ENCODE data around the gene RCAN1. TPM values are rescaled to one million over a fixed set of nuclear protein-coding genes. Genes with fewer than 3 reads are reported as not detected.

RCAN1 gene
- total and polyA plus RNA-seq, 9 of the 15 experiments (the other 6 are each of a cell fraction or from before 2014, with no cell fraction given) = 4.4 to 16.5 (median 12.3) TPM

- TF ChIP-seq MNT (conservative IDR thresholded peaks at IDR 0.05) = no peak
- no peak for TF ChIP-seq PCBP2 (IDR thresholded peaks at IDR 0.05; ENCODE audit: low read depth, low read length, poor library complexity, severe bottlenecking)
- TF ChIP-seq SREBF2 (CRISPR knock-in tag; IDR thresholded peaks at IDR 0.05) = no peak
- no peak for TF ChIP-seq SMAD3 (CRISPR knock-in tag; conservative IDR thresholded peaks at IDR 0.05)
- TF ChIP-seq ZBED1 (IDR thresholded peaks at IDR 0.05) = no peak
- TF ChIP-seq FOXM1 (IDR thresholded peaks at IDR 0.05; ENCODE audit: low read depth) = no peak
- no peak for TF ChIP-seq FOXM1 (CRISPR knock-in tag; IDR thresholded peaks at IDR 0.05; ENCODE audit: low read depth)
- peak; percentile 46; the same call in 1 of the 2 replicates for TF ChIP-seq TFAP4 (CRISPR knock-in tag; IDR thresholded peaks at IDR 0.05; ENCODE audit: borderline replicate concordance)
- no peak for TF ChIP-seq ETS2 (tag; IDR thresholded peaks at IDR 0.05; ENCODE audit: borderline replicate concordance, poor library complexity, severe bottlenecking)
- no peak for TF ChIP-seq ZNF134 (CRISPR knock-in tag; conservative IDR thresholded peaks at IDR 0.05)
- TF ChIP-seq KDM4B (IDR thresholded peaks at IDR 0.05; ENCODE audit: borderline replicate concordance in 2 of 2, low read depth in 1 of 2) = no peak
- TF ChIP-seq CHAMP1 (IDR thresholded peaks at IDR 0.05) = no peak
- no peak for TF ChIP-seq ZBTB33 (CRISPR knock-in tag; IDR thresholded peaks at IDR 0.05)
- TF ChIP-seq ATF4 (CRISPR knock-in tag; IDR thresholded peaks at IDR 0.05) = no peak
- no peak for TF ChIP-seq BCOR (IDR thresholded peaks at IDR 0.05)
- TF ChIP-seq CBFA2T3 (IDR thresholded peaks at IDR 0.05) = no peak
- TF ChIP-seq SPI1 (IDR thresholded peaks at IDR 0.05; ENCODE audit: borderline replicate concordance, low read depth, low read length) = no peak
- TF ChIP-seq CC2D1A (IDR thresholded peaks at IDR 0.05) = peak; percentile 28; the same call in 1 of the 2 replicates
- TF ChIP-seq ZSCAN32 (CRISPR knock-in tag; IDR thresholded peaks at IDR 0.05) = no peak
- no peak for TF ChIP-seq ZNF146 (CRISPR knock-in tag; IDR thresholded peaks at IDR 0.05; ENCODE audit: unreplicated experiment)
- TF ChIP-seq ASH1L (IDR thresholded peaks at IDR 0.05; ENCODE audit: borderline replicate concordance, low read depth, partially characterized antibody) = no peak
Measured at GRCh38 chr21:34603002-34603709, 11.8 kb downstream of the RCAN1 start (continued).
